H1 (cell line): ENCODE results near the gene TWSG1. TPM values are rescaled to one million over a fixed set of nuclear protein-coding genes. Genes with fewer than 3 reads are reported as not detected.

Source experiments
- ATF3 ChIP-seq: IDR thresholded peaks from 2 replicates; pipeline ENCODE4 v1.6.1; 2011; ENCODE audit warnings: low read depth, mild to moderate bottlenecking, low read length; ENCODE audit not compliant: insufficient read depth
- BACH1 ChIP-seq: IDR thresholded peaks from 2 replicates; pipeline ENCODE4 v1.6.1; 2012; ENCODE audit warnings: low read length, improper control_type of control experiment
- CTCF ChIP-seq, 3 experiments: IDR thresholded peaks; 1 replicate in 2 of 3; 2 replicates in 1 of 3; pipeline versions ENCODE4 v1.5.1 to v1.6.1; 2011; ENCODE audit warnings: low read length in 3 of 3, mild to moderate bottlenecking in 3 of 3, inconsistent platforms in 2 of 3, low read depth in 1 of 3, moderate library complexity in 1 of 3; ENCODE audit not compliant: insufficient read depth in 1 of 3; ENCODE audit errors: control extremely low read depth in 1 of 3
- SP2 ChIP-seq: IDR thresholded peaks from 2 replicates; pipeline ENCODE4 v1.6.1; 2012; ENCODE audit warnings: mild to moderate bottlenecking, low read length, inconsistent platforms
- USF2 ChIP-seq: IDR thresholded peaks from 2 replicates; pipeline ENCODE4 v1.6.1; 2011; ENCODE audit warnings: low read length, improper control_type of control experiment
- polyA plus RNA-seq, 7 experiments: library from polyadenylated mRNA; depleted of rRNA in 3 of 7; stranded (reverse) in 5 of 7; unstranded in 2 of 7; fragments of >200 nt in 5 of 7; fragments of 200-250 nt in 2 of 7; gene quantifications; 1 replicate in 5 of 7; 2 replicates in 1 of 7; 4 replicates in 1 of 7; pipeline versions ENCODE4 v1.2.1 to v1.2.3, GENCODE V29; 2011 to 2013; ENCODE audit warnings: missing spikeins in 2 of 7, mixed read lengths in 2 of 7
- total RNA-seq: library from RNA; stranded (reverse); fragmentation: NEBNext Ultra II Directional; extraction: Animal tissue kit (Norgen Biotek cat#: 25700); gene quantifications from 2 replicates; pipeline ENCODE4 v1.2.1, GENCODE V29; 2021

Gene TWSG1
- total and polyA plus RNA-seq, 2 of the 8 experiments (the other 6 are each of a cell fraction or from before 2014, with no cell fraction given) = 11.8 to 19.8 TPM

- no peak for TF ChIP-seq ATF3
- no peak for TF ChIP-seq USF2
- no peak for TF ChIP-seq BACH1
- TF ChIP-seq CTCF (IDR thresholded peaks at IDR 0.05; ENCODE audit: control extremely low read depth in 1 of 3, insufficient read depth in 1 of 3, low read depth in 1 of 3, low read length in 3 of 3) = no peak
- no peak for TF ChIP-seq SP2
Observed at GRCh38 chr18:9394046-9394445, 59.5 kb downstream of the TWSG1 start (continued).
